Endothelial cell of umbilical vein (primary cell): ENCODE measurements around the gene KATNIP. TPM values are rescaled to one million over a fixed set of nuclear protein-coding genes. Genes with fewer than 3 reads are reported as not detected.

Experiments
- BruUV-seq: library from RNA; stranded (reverse); fragments of 400-500 nt; replicated peaks from 2 replicates; lab custom pipeline; 2021; lab: Mats Ljungman, UMichigan
- CTCF ChIA-PET: fragments of 300-600, 350-600 bp; sonication (Branson Sonifier 250); formaldehyde crosslinking; loops from one replicate; lab custom pipeline; 2021; ENCODE audit warnings: antibody characterized with exemption, inconsistent platforms; lab: Charles Lee
- POLR2A ChIA-PET: fragments of 300-600, 350-600 bp; sonication (Branson Sonifier 250); formaldehyde crosslinking; loops from one replicate; lab custom pipeline; 2021; ENCODE audit warnings: antibody characterized with exemption, inconsistent platforms; lab: Charles Lee
- DNase-seq: peaks from one replicate; pipeline ENCODE4 v3.0.0-alpha.2; 2011; ENCODE audit warnings: low read depth, low spot score
- FAIRE-seq: peaks from 2 replicates; lab custom pipeline; 2011; peaks lifted over from hg19 to GRCh38; lab: Jason Lieb, UNC
- H2AFZ ChIP-seq: 2 replicates; pipeline ENCODE4 v1.6.0; 2012; ENCODE audit warnings: low read depth, low read length, control low read depth, inconsistent platforms
- H3K27ac ChIP-seq: 2 replicates; pipeline ENCODE4 v1.5.1; 2011; ENCODE audit warnings: low read depth, mild to moderate bottlenecking, control low read depth, low read length, moderate library complexity; ENCODE audit not compliant: insufficient read depth
- H3K27me3 ChIP-seq, 2 experiments: 2 replicates each; pipeline versions ENCODE4 v1.6.0 to v1.6.1; 2011; ENCODE audit warnings: low read length in 2 of 2, mixed read lengths in 1 of 2; ENCODE audit not compliant: control insufficient read depth in 2 of 2, insufficient read depth in 2 of 2
- H3K36me3 ChIP-seq, 2 experiments: 2 replicates in 1 of 2; 3 replicates in 1 of 2; pipeline ENCODE4 v1.5.1; 2011; ENCODE audit warnings: low read length in 2 of 2, mild to moderate bottlenecking in 1 of 2, moderate library complexity in 1 of 2; ENCODE audit not compliant: control insufficient read depth in 2 of 2, insufficient read depth in 2 of 2; ENCODE audit errors: extremely low read depth in 1 of 2
- H3K4me1 ChIP-seq: 3 replicates; pipeline ENCODE4 v1.5.1; 2011; ENCODE audit warnings: mild to moderate bottlenecking, low read length; ENCODE audit not compliant: control insufficient read depth, insufficient read depth; ENCODE audit errors: extremely low read depth
- H3K4me2 ChIP-seq: 2 replicates; pipeline ENCODE4 v1.6.1; 2011; ENCODE audit warnings: low read length, control low read depth, mixed read lengths; ENCODE audit not compliant: insufficient read depth
- H3K4me3 ChIP-seq, 3 experiments: fragments of 200-600 bp in 1 of 3; sonication (generic), shearing (Covaris generic) in 1 of 3; replicated peaks in 1 of 3; 2 replicates each; pipeline ENCODE4 v1.5.1; 2011 to 2016; ENCODE audit warnings: control low read depth in 3 of 3, low read length in 3 of 3, mild to moderate bottlenecking in 2 of 3, inconsistent platforms in 1 of 3, low read depth in 1 of 3, moderate library complexity in 1 of 3; ENCODE audit not compliant: insufficient read depth in 1 of 3
- H3K79me2 ChIP-seq: 2 replicates; pipeline ENCODE4 v1.6.0; 2012; ENCODE audit warnings: low read length, inconsistent platforms; ENCODE audit not compliant: control insufficient read depth, insufficient read depth
- H3K9ac ChIP-seq: replicated peaks from 2 replicates; pipeline ENCODE3; 2011; ENCODE audit warnings: low read length, control low read depth; ENCODE audit not compliant: insufficient read depth; ENCODE audit errors: extremely low read depth
- H3K9me1 ChIP-seq: replicated peaks from 3 replicates; pipeline ENCODE4 v1.6.0; 2011; ENCODE audit warnings: mild to moderate bottlenecking, low read length; ENCODE audit not compliant: control insufficient read depth, insufficient read depth; ENCODE audit errors: extremely low read depth
- H3K9me3 ChIP-seq: replicated peaks from 2 replicates; pipeline ENCODE4 v1.5.1; 2012; ENCODE audit warnings: low read length, inconsistent platforms; ENCODE audit not compliant: control insufficient read depth, insufficient read depth
- H4K20me1 ChIP-seq: replicated peaks from 2 replicates; pipeline ENCODE3; 2011; ENCODE audit warnings: mild to moderate bottlenecking, low read length; ENCODE audit not compliant: control insufficient read depth, insufficient read depth; ENCODE audit errors: extremely low read depth
- EZH2 ChIP-seq: IDR thresholded peaks from 2 replicates; pipeline ENCODE4 v1.6.1; 2012; ENCODE audit warnings: borderline replicate concordance, low read depth, mild to moderate bottlenecking, moderate library complexity, low read length, inconsistent platforms; ENCODE audit not compliant: severe bottlenecking
- JUN ChIP-seq: IDR thresholded peaks from 2 replicates; pipeline ENCODE4 v1.6.1; 2011; ENCODE audit warnings: borderline replicate concordance, low read depth; ENCODE audit not compliant: insufficient read length, insufficient read depth
- MAX ChIP-seq: IDR thresholded peaks from 2 replicates; pipeline ENCODE4 v1.6.1; 2011; ENCODE audit not compliant: insufficient read depth, insufficient read length
- MYC ChIP-seq: IDR thresholded peaks from one replicate; pipeline ENCODE4 v1.6.1; 2011; ENCODE audit warnings: mild to moderate bottlenecking, low read depth, low read length
- POLR2A ChIP-seq: IDR thresholded peaks from 2 replicates; pipeline ENCODE4 v1.6.1; 2012; ENCODE audit warnings: low read depth, mild to moderate bottlenecking, control low read depth, low read length
- dilution Hi-C: fragments of 300-500 bp; cut with MboI; formaldehyde crosslinking; loops from one replicate; pipeline ENCODE4 v1.15.0; 2019; ENCODE audit warnings: low sequenced_read_pairs; ENCODE audit not compliant: extremely low pct_ligation_motif_present
- intact Hi-C: fragments of 100-400 bp; cut with micrococcal nuclease; formaldehyde crosslinking; loops from one replicate; pipeline ENCODE4 v1.10.0; 2022
- polyA plus RNA-seq, 4 experiments: library from polyadenylated mRNA; depleted of rRNA in 3 of 4; stranded (reverse) in 3 of 4; unstranded in 1 of 4; fragments of >200 nt; gene quantifications; 2 replicates each; pipeline versions ENCODE4 v1.2.1 to v1.2.3, GENCODE V29; 2011 to 2012; ENCODE audit warnings: missing spikeins in 1 of 4
- total RNA-seq: library from RNA; stranded (reverse); gene quantifications from 2 replicates; pipeline ENCODE4 v1.2.3, GENCODE V29; 2021
- TF ChIP-seq, protein P1 (sequence below), 2 donors: IDR thresholded peaks; 1 replicate in 1 of 2; 2 replicates in 1 of 2; pipeline ENCODE4 v1.5.1; 2011; ENCODE audit warnings: low read length in 2 of 2, mild to moderate bottlenecking in 2 of 2, moderate library complexity in 2 of 2, control low read depth in 1 of 2, inconsistent platforms in 1 of 2, low read depth in 1 of 2; ENCODE audit not compliant: insufficient read depth in 1 of 2; ENCODE audit errors: extremely low read depth in 1 of 2

The KATNIP gene
- total and polyA plus RNA-seq, 2 donors (not counting 3 experiments of a cell fraction or from before 2014, with no cell fraction given) = 14.7 to 30.7 TPM

- DNase-seq (no peak), FAIRE-seq (no peak)
- no peaks in the 10 kb centered on the region for H3K4me1 ChIP-seq
- no peak overlapping the region for H3K4me2 ChIP-seq
- no peaks in the 10 kb centered on the region for H3K27me3 ChIP-seq
- no peak overlapping the region for H3K27ac ChIP-seq
- TF ChIP-seq, protein P1, sequence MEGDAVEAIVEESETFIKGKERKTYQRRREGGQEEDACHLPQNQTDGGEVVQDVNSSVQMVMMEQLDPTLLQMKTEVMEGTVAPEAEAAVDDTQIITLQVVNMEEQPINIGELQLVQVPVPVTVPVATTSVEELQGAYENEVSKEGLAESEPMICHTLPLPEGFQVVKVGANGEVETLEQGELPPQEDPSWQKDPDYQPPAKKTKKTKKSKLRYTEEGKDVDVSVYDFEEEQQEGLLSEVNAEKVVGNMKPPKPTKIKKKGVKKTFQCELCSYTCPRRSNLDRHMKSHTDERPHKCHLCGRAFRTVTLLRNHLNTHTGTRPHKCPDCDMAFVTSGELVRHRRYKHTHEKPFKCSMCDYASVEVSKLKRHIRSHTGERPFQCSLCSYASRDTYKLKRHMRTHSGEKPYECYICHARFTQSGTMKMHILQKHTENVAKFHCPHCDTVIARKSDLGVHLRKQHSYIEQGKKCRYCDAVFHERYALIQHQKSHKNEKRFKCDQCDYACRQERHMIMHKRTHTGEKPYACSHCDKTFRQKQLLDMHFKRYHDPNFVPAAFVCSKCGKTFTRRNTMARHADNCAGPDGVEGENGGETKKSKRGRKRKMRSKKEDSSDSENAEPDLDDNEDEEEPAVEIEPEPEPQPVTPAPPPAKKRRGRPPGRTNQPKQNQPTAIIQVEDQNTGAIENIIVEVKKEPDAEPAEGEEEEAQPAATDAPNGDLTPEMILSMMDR (IDR thresholded peaks at IDR 0.05; ENCODE audit: extremely low read depth in 1 of 2, insufficient read depth in 1 of 2, low read depth in 1 of 2, low read length in 2 of 2) = no peak
- TF ChIP-seq MAX (no peak), MYC (no peak), JUN (no peak), EZH2 (no peak), POLR2A (no peak)
- dilution Hi-C loops (no loop called here), intact Hi-C loops (no loop called here)
- no peaks in the 10 kb centered on the region for H4K20me1 ChIP-seq
- H3K9me3 ChIP-seq = no peaks in the 10 kb centered on the region
- H2AFZ ChIP-seq = no peak overlapping the region
- ChIA-PET CTCF (interaction anchor here (1.2 kb wide), 1 partner anchor 10 kb away, joined by 3 read pairs; no protein-coding TSS in a partner anchor), POLR2A (no interaction called here)
- H3K36me3 ChIP-seq = peaks cover 20 to 45% of the 10 kb centered on the region in 2 experiments
- H3K9ac ChIP-seq = no peak overlapping the region
- no peaks in the 10 kb centered on the region for H3K9me1 ChIP-seq
- H3K79me2 ChIP-seq = no peaks in the 10 kb centered on the region
- no TSS peak for BruUV-seq
- H3K4me3 ChIP-seq = no peak overlapping the region
Measured at GRCh38 chr16:27531826-27532800, 17.8 kb upstream of the KATNIP start.
